ENCODE measurements around the gene AMFR.
A peak's percentile ranks its signal among the peaks of the same experiment; 100 is the strongest.

The AMFR gene

GRCh38 chr16:56425439-56425832 lies at the start of gene AMFR:
TSS of gene AMFR (minus strand) at chr16:56425545. CDS start at chr16:56425327, 218 bp downstream.
- DNase-seq, result peak; percentile 91 to 98 (median 96)

GRCh38 chr16:56470666-56471065 lies 45.3 kb upstream of the AMFR start:
- no peak for DNase-seq

- no peak for DNase-seq
These were observed 44.9 kb upstream of the AMFR start for GRCh38 chr16:56470232-56470631.

GRCh38 chr16:56469748-56470147 lies 44.4 kb upstream of the AMFR start:
- no peak for DNase-seq

- no peak for DNase-seq
These were observed 43.5 kb upstream of the AMFR start for GRCh38 chr16:56468800-56469199.

- DNase-seq, result no peak
These were observed 41.0 kb upstream of the AMFR start for GRCh38 chr16:56466344-56466743.

- DNase-seq, result no peak
These were observed 37.8 kb upstream of the AMFR start for GRCh38 chr16:56463153-56463552.

GRCh38 chr16:56462064-56462796 lies 36.9 kb upstream of the AMFR start:
- DNase-seq, result no peak

- no peak for DNase-seq
These were observed 34.8 kb upstream of the AMFR start for GRCh38 chr16:56460101-56460500.

GRCh38 chr16:56457927-56458470 lies 32.7 kb upstream of the AMFR start:
- DNase-seq, result no peak

GRCh38 chr16:56451753-56452689 lies 26.7 kb upstream of the AMFR start:
- DNase-seq, result peak; percentile 31 to 35 (median 34)

GRCh38 chr16:56450986-56451752 lies 25.8 kb upstream of the AMFR start, which contains the start of the genes NUDT21 and OGFOD1:
TSS of gene NUDT21 (minus strand) at chr16:56451332. CDS start at chr16:56451202, 130 bp downstream.
TSS of gene OGFOD1 (plus strand) at chr16:56451554. CDS start at chr16:56451613, 59 bp downstream.
- peak; percentile 96 to 97 (median 96) for DNase-seq

- no peak for DNase-seq
These were observed 25.1 kb upstream of the AMFR start for GRCh38 chr16:56450275-56450985.

GRCh38 chr16:56448005-56448404 lies 22.7 kb upstream of the AMFR start:
- no peak for DNase-seq

- no peak for DNase-seq
These were observed 21.9 kb upstream of the AMFR start for GRCh38 chr16:56447286-56447685.

- DNase-seq, result no peak
These were observed 12.7 kb upstream of the AMFR start for GRCh38 chr16:56438038-56438437.

- DNase-seq, result peak; percentile 42 to 48 (median 43)
These were observed 10.9 kb upstream of the AMFR start for GRCh38 chr16:56436258-56436657.

GRCh38 chr16:56428091-56428490 lies 2.7 kb upstream of the AMFR start:
- DNase-seq, result peak; percentile 32 to 36 (median 34)

GRCh38 chr16:56426585-56426984 lies 1.2 kb upstream of the AMFR start:
- no peak for DNase-seq

- no peak for DNase-seq
These were observed 430 bp downstream of the AMFR start for GRCh38 chr16:56424791-56425438.

GRCh38 chr16:56424404-56424764 lies 961 bp downstream of the AMFR start:
- DNase-seq, result no peak
